Embryonic facial prominence (tissue), 1 donor: ENCODE data around the gene FN3K.
"Not testable (repeated sequence)": the region's sequence is repeated elsewhere in the genome, so short reads cannot be mapped to it uniquely, and the experiment has no call there.

Source experiments
- DNase-seq: peaks from one replicate; pipeline ENCODE4 v3.0.0-alpha.2; 2016; ENCODE audit errors: extremely low spot score

FN3K gene

GRCh38 chr17:82737967-82738877 lies 2.8 kb downstream of the FN3K start:
- no peak for DNase-seq

GRCh38 chr17:82740906-82741759 lies 5.7 kb downstream of the FN3K start:
- no peak for DNase-seq

GRCh38 chr17:82743344-82744219 lies 8.2 kb downstream of the FN3K start:
- no peak for DNase-seq

- not testable (repeated sequence) for DNase-seq
Measured at GRCh38 chr17:82744736-82745135, 9.3 kb downstream of the FN3K start.

GRCh38 chr17:82745524-82745923 lies 10.1 kb downstream of the FN3K start:
- DNase-seq: no peak

GRCh38 chr17:82748756-82749155 lies 13.3 kb downstream of the FN3K start:
- no peak for DNase-seq

GRCh38 chr17:82750241-82750908 lies 15.0 kb downstream of the FN3K start:
- no peak for DNase-seq

GRCh38 chr17:82751171-82751570 lies 15.8 kb downstream of the FN3K start:
- no peak for DNase-seq

GRCh38 chr17:82751571-82752370 lies 16.4 kb downstream of the FN3K start, which contains the start of gene TBCD:
TBCD (plus strand) TSS chr17:82752065; CDS start chr17:82752194, 129 bp downstream.
- peak; percentile 76 for DNase-seq

GRCh38 chr17:82752371-82753200 lies 17.2 kb downstream of the FN3K start:
- no peak for DNase-seq

GRCh38 chr17:82753201-82753464 lies 17.7 kb downstream of the FN3K start:
- no peak for DNase-seq

- DNase-seq: no peak
Measured at GRCh38 chr17:82754297-82755208, 19.1 kb downstream of the FN3K start.

GRCh38 chr17:82756166-82756565 lies 20.8 kb downstream of the FN3K start:
- DNase-seq: no peak

GRCh38 chr17:82765371-82765770 lies 30.0 kb downstream of the FN3K start:
- DNase-seq: no peak

GRCh38 chr17:82767041-82767754 lies 31.8 kb downstream of the FN3K start:
- no peak for DNase-seq

GRCh38 chr17:82769041-82769440 lies 33.6 kb downstream of the FN3K start:
- DNase-seq: no peak

GRCh38 chr17:82772026-82772425 lies 36.6 kb downstream of the FN3K start:
- DNase-seq: no peak

- DNase-seq: not testable (repeated sequence)
Measured at GRCh38 chr17:82774456-82774855, 39.0 kb downstream of the FN3K start.
